NCI-H2227 (cell line): ENCODE data around the gene CABP4.

Experiments
- DNase-seq: peaks from one replicate; lab custom pipeline; 2025; ENCODE audit not compliant: unreplicated experiment; lab: John Stamatoyannopoulos, UW

CABP4 gene

GRCh38 chr11:67435031-67435726 is 20.0 kb upstream of the CABP4 start:
- DNase-seq, result no peak

DNA sequence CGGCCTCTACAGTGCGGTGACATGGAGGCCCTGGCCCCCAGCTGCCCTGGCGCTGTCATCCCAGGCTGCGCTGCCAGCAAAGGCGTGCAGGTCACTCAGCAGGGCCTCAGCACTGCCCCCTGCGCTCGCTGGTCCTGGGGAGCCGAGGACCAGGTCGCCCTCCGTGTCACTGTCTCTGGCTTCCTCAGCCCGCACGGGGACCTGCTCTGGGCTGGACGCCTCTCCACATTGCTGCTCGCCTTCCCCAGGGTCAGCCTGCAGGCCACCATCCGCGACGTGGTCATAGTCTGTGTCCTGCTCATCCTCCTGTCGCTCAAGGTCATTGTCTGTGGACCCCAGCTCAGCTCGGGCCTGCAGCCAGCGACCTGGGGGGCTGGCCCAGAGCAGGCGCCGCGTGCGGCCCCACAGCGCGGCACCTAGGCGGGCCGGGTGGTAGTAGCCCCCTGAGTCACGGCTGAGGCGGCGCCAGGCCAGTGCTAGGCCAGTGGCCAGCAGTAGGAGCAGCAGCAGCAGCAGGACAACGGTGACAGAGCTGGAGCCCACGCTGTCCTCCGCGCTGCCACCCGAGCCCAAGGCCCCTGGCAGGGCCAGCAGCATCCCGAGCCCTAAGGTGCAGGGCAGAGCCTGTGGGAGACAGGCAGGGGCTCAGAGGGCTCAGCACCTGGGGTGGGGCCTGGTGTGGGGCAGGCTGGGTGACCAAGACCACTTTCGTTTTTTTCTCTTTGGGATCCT is 19.3 kb upstream of the CABP4 start:
- DNase-seq, result no peak

DNA sequence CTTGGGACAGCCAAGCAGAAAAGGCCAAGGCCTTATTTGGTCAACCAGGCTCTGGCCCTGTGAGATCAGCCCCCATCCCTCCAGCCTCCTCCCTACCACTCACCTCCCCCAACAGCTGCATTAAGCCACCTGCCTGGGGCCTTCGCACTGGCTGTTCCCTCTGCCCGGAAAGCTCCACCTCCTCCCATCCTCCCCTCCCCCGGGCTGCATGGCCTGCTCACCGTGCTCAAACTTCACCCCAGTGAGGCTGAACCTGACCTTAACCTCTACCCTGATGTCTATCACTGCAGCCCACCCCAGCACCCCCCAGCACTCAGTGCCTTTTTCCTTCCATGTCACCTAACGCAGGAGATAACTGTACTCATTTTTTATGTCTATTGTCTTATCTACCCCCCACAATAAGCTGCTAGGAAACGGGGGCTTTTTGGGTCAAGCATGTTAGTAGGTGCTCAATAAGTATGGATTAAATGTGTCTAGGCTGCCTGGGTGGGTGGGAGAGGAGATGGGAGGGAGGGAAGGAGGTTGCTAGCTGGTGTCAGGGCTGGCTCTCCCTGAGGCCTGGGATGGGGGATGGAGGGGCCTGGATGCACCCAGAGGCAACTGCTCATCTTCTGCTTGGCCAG is 18.6 kb upstream of the CABP4 start:
- no peak for DNase-seq

- DNase-seq, result no peak
Measured at GRCh38 chr11:67437082-67437808, 17.9 kb upstream of the CABP4 start, which contains the start of gene PTPRCAP. PTPRCAP (minus strand) TSS chr11:67437682; CDS start chr11:67437619, 63 bp downstream.

GRCh38 chr11:67437809-67438157 is 17.4 kb upstream of the CABP4 start:
- DNase-seq, result no peak

DNA sequence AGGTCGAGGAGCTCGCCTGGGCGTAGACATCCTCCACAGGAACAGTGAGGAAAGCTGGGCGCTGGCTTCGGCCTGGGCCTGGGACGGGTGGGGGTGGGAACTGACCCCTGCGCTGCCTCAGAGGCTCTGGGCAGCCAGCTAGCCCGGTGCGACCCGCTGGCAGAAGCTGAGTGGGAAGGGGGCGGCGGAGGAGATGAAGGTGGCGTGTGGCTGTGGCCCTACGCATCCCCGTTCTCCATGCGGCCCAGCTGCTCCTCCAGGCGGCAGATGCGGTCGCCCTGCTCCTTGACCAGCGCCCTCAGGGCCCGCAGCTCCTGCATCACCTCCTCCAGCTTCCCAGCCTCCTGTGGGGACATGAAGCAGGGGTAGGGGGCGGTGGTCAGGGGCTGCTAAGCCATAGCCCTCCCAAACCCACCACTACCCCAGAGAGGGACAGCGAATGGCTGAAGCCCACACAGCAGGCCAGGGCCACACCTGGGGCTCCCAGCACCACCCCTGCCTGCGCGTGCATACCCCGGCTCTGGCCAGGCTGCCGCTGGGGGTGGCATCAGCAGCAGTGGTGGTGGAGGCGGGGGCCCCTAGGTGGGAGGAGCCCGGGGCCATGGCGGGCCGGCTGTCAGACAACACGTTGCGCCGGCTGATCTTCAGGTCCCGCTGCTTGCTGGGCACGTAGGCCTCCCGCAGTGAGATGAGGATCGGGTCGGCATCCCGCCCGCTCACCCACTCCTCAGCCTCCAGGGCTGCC is 16.8 kb upstream of the CABP4 start:
- DNase-seq, result no peak

DNA sequence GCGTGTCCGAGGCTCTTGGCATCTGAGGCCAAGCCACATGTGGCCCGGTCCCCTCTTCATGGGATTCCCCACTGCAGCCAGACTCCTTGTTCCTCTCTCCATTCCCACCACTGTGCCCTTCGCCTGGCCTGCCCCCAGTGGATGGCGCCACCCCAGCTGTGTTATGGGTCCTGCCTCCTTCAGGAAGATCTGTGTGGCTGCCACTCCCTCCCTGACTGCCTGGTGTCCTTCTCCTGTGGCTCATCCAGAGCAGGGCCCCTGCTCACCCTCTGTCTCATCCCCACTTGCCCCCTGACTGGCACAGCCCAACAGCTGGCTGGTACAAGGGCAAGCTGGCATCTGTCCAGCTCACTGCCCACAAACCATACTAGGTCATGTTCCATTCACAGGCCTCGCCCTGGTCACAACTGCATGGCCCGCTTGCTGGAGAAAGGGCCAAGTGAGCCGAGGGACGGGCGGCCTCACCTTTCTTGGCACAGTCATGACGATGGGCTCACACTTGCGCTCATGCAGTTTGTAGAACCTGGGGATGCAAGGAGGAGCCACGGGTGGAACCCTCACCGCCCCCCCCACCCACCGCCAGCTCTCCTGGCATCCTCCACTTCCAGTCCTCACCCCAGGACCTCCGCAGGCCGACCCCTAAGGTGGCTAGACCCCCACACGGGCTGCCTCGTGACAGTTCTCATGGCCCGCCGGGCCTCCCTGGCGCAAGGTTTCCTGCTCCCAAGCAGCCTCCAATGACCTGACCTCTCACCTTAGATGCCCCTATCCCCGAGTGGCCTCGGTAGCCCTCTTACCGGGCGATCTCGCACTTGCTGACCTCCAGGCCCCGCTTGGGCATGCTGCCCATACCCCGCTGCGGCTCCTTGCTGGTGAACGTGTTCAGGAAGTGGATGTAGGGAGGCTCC is 15.6 kb upstream of the CABP4 start:
- DNase-seq, result no peak

DNA sequence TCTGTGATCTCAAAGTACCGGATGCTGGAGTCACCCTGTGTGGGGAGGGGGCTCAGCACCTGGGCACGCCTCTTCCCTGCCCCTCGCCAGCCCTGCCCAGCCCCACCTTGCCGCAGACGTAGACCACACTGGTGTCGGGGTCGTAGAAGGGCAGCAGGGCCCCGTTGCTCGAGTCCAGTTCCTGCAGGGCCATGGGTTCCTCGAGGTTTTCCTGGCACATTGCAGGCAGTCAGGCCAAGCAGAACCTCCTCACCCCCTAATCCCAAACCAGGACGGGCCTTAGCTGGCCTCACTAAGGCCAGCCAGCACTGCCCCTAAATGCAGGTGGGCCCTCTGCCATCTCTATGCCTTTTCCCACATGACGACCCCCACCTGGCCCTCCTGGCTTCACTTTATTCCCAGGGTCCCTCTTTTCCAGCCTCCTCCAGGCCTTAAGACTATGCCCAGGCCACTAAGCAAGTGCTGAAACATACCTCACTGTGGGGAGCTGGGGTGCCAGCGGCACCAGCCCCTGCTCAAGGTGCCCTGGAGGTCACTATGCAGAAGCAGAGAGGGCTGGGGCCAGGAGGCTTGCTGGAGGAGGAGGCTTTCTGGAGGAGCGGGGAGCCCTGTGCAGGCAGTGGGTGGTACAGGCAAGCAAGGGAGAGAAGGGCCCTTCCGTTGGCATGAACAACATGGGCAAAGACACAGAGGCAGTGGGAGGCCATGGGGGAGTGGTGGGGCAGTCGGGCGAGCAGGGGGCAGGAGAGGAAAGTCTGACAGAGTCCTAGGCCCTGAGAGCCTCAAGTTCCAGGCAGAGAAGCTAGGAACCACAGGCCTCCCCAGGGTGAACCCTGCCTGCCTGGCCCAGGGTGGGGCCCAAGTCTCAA is 14.7 kb upstream of the CABP4 start:
- DNase-seq, result no peak

- no peak for DNase-seq
Measured at GRCh38 chr11:67441098-67441563, 14.0 kb upstream of the CABP4 start.

DNA sequence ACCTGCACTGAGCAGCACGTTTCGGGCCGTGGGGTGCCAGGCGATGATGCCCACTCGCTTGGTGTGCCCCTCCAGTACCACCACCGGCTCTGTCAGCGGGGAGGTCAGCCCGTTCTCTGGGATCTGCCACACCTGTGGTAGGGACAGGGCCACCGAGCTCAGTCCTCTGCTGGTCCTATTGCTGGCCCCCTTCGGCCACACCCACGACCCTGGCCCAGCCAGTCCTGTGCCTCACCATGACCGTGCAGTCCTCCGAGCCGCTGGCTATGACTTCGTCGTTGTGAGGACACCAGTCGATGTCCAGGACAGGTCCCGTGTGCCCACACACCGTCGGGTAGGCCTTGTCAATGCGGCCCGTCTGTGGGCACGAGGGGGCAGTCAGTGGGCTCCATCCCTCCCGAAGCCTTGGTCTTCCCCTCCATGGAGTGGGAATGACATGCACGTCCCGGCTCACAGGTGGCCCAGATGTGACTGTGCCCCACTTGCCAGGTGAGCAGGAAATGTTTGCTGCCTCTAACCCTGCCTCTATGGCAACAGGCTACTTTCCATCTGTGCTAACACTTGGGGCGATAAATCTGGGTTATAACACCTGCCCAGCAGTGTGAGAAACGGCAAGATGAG is 13.3 kb upstream of the CABP4 start:
- DNase-seq, result no peak

- DNase-seq, result no peak
Measured at GRCh38 chr11:67442504-67443404, 12.4 kb upstream of the CABP4 start.

GRCh38 chr11:67445515-67445914 is 9.6 kb upstream of the CABP4 start:
- no peak for DNase-seq

GRCh38 chr11:67448220-67448609 is 6.9 kb upstream of the CABP4 start:
- no peak for DNase-seq

GRCh38 chr11:67449116-67449844 is 5.9 kb upstream of the CABP4 start:
- DNase-seq, result no peak

GRCh38 chr11:67450796-67451657 is 4.1 kb upstream of the CABP4 start:
- DNase-seq, result no peak

DNA sequence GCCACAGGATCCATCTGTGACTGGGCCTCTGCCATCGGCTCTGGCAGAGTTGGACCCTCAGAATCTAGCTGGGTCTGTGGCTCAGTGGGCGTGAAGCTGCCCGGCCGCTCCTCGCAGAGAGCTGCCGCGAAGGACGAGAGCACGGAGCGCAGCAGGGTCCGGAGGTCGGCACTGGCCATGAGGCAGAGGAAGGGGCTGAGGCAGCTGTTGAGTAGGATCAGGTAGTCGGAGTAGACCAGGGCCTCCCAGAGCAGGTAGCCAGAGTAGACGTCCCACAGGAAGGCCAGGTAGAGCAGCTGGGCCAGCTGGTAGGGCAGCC is 3.5 kb upstream of the CABP4 start:
- DNase-seq, result no peak
